Renal cortical epithelial cell (primary cell): ENCODE measurements around the gene TUBE1. TPM values are rescaled to one million over a fixed set of nuclear protein-coding genes. Genes with fewer than 3 reads are reported as not detected.
A peak's percentile ranks its signal among the peaks of the same experiment; 100 is the strongest.
"Not testable (repeated sequence)": the region's sequence is repeated elsewhere in the genome, so short reads cannot be mapped to it uniquely, and the experiment has no call there.

Experiments used
- DNase-seq: peaks from one replicate; pipeline ENCODE4 v3.0.0-alpha.2; 2011; ENCODE audit warnings: low read depth
- total RNA-seq: library from RNA; depleted of rRNA; stranded (reverse); fragments of >200 nt; gene quantifications from 2 replicates; pipeline ENCODE4 v1.2.3, GENCODE V29; 2014

The TUBE1 gene
- 13.5 and 25.4 TPM in 2 replicates for total RNA-seq

DNA sequence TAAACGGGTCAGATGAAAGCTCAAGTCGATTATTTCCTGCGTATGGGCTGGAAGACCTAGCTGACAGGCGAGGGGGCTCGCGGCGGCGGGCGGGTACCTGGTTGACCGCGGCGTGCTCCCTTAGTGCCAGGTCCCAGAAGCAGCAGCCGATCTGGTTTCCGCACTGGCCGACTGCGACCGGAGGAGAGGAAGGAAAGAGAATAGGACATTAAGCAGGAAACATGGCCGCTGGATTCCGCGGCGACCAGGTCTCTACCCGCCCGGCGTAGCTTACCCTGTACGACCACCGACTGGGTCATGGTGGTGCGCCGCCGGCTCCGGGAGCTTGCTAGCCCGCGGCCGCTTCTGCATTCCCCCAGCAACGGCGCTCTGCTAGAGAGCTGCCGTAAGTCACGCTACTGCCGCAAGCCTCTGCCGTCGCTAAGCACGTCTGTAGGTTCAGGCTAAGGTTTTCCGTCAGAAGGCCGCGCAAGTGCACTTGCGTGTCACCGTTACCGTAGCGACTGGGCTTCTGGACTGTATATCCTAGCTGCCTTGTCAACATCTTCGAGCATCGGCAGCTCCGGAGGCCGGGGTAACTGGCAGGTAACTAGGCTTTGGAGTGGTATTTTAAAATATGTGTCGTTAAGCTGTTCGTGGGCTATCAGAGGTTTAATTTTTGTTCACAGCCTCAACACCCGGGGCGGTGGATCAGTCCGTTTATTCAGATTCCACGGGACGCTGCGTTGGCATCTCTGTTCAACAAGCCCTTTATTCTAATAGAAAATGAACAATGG lies at the start of gene TUBE1, which contains the start of gene FAM229B:
TUBE1 (minus strand) TSS at position 347 of the 776 bp plus-strand sequence; CDS start at position 299, 48 bp downstream.
FAM229B (plus strand) TSS at position 456 of the 776 bp plus-strand sequence. CDS start 11,693 bp downstream, outside the sequence.
- DNase-seq: peak; percentile 97

- no peak for DNase-seq
Observed at GRCh38 chr6:112130878-112131277, 43.6 kb upstream of the TUBE1 start.

DNA sequence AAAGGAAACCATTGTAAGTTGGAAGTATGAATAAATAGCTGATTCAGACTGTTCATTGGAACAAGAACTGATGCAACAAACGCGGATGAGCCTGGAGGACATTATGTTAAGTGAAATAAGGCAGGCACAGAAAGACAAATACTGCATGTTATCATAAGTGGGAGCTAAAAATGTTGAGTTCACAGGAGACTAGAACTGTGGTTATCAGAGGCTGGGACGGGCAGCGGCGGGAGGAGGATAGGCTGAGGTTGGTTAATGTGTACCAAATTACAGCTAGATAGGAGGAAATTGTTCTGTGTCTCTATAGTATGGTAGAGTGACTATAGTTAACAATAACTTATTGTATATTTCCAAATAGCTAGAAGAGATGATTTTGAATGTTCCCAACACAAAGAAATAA lies 40.9 kb upstream of the TUBE1 start:
- DNase-seq: no peak

DNA sequence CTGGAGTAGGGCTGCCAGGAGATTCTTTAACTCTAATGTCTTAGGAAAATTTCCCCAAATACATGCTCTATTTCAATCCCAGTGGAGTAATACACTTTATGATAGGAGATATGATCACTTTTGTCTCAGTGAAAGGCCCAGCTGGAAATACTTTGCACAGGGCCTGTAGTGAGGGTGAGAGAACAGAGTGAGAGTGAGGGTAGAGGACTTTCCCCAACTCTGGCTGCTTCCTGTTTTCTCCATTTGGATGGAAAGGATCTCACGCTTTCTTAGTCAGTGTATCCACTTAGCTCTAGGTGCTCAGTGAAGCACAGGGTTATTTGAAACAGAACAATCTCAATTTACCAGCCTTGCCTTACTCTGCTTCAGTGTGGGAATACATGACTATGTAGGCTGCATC lies 36.7 kb upstream of the TUBE1 start:
- no peak for DNase-seq

DNA sequence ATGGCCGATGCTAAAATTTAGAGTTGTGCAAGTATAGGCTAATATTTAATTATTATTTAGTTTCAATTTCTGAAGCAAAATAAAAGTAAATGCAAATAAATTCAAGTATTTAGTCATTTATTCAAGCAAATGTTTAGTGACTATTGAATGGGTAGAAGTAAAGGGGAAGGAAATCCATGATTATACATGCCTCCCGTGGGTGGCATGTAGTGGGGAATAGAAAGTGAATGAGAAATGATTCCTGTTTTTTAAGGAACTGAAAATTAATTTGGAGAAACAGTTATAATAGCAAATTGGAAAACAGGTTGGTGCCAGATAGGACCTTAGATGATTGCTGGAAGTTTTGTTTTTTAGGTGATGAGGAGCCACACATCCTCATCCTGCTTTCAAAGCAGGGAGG lies 35.5 kb upstream of the TUBE1 start:
- DNase-seq: no peak

DNA sequence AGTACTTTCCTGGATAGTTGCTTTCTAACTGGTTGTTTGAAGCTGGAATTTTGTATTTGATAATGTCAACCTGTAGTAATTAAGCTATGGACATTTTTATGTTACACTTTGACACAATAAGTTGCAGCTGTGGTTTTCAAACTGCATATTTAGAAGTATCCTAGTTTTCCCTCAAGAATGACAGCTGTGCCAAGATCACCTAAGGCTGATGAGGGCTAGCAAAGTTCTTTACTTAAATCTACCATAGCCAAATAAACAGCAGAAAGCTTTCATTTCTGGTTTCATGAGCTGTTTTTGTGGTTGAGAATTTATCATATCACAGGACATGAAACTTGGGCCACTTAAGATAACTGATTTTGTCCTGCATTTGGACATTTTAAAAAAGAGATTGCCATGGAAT lies 30.8 kb upstream of the TUBE1 start:
- no peak for DNase-seq

GRCh38 chr6:112117554-112117953 lies 30.3 kb upstream of the TUBE1 start:
- peak; percentile 72 for DNase-seq

DNA sequence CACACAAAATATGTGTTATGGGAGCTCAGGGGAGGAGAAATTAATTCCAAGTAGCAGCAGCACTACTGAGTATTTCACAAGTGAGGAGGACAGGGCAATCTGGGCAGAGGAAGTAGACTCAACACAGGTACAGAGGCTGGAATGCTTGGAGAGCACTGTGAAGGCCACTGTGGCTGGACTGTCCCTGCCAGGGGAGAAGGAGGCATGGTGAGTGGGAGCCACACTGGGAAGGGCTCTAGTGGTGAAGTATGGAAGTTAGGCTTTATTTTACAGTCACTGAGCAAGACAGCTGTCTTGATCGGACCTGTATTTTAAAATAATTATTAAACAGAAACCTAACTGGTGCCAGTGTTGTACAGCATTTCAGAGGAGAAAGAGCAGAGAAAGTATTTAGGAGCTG lies 28.9 kb upstream of the TUBE1 start:
- DNase-seq: peak; percentile 1

GRCh38 chr6:112114577-112115223 lies 27.4 kb upstream of the TUBE1 start:
- no peak for DNase-seq

DNA sequence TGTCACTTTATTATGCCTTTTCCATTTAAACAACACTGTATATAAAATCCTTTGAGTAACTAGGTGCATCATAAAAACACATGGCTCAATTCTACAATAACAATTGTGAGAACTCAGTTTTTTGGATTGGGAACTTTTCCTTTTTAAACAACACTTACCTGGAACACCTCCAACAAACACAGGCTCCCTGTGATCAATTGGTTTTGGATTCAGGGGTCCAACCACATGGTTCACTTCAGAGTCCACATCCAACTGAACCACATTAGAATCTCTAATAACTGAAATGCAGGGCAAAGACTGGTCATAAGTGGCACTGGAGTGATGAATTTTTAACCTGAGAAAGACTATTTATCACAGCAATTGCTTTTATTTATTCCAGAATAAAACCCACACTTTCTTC lies 26.6 kb upstream of the TUBE1 start:
- DNase-seq: no peak

DNA sequence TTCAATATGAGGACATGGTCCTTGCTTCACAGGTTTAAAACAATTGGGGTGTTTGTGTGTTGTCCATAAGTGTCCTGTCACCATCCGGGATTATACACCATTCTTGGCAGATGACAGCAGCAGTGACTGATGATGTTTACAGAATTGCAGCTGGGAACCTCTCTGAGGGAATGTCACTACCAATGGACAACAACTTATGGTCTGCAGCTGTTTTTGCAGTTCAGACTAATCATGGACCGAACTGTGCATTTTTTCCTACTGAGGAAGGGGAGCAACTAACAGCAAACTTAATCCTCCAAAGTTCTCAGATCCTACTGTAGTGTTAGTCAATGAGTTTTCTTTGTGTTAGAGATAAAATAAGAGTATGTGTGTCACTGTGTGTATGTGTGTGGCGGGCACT lies 26.1 kb upstream of the TUBE1 start:
- DNase-seq: no peak

DNA sequence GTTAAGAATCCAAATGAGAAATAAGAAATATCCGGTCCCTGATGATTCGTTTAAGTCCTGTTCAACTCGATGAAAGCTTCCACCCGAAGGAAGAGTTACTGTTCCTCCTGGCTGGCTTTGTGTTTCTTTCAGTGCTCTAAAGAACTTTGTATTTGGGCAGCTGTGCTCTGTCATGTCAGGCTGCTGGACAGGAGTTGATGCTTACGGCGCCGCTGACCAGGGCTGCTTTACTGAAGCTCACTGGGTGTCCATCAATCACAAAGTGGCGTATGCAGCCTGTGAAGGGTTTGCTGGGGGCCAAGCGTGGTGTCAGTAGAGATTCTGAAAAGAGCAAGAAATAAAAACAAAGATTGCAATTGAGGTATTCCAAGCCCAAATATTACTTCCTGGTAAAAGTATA lies 22.0 kb upstream of the TUBE1 start:
- DNase-seq: no peak

DNA sequence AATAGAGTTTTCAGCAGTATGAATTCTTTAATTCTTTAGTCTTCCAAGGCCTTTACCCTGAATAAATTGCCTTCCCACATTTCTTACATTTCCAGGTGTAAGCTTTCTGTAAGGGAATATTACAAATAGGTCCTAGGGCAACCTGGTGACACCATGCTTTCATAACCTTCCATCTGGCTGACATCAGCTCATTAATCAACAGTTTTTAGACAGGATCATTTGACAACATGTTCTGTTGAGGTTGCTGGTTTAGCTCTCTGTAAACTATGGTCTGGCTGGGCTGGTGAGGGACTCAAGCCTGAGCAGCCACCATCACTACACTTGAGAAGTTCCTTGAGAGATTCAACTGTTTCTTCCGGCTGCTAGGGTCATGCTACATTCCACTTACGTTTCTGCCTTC lies 19.3 kb upstream of the TUBE1 start:
- no peak for DNase-seq

DNA sequence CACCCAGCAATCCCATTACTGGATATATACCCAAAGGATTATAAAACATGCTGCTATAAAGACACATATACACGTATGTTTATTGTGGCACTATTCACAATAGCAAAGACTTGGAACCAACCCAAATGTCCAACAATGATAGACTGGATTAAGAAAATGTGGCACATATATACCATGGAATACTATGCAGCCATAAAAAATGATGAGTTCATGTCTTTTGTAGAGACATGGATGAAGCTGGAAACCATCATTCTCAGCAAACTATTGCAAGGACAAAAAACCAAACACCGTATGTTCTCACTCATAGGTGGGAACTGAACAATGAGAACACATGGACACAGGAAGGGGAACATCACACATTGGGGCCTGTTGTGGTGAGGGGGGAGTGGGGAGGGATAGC lies 18.7 kb upstream of the TUBE1 start:
- not testable (repeated sequence) for DNase-seq

DNA sequence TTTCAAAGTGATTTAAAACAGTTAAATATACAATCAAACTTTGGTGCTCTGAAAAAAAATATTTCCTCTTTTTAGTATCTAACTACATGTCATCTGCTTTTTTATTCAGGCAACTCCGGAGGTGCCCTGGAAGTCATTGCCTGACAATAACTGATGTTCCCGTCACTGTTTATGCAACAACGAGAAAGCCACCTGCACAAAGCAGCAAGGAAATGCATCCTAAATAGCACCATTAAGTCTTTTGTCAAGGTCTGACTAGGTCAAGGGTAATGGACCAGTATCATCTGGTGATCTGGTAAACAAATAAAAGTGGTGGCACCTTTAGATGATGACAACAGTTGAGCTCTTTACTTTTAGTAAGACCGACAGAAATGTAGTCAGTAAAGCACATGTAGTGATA lies 13.3 kb upstream of the TUBE1 start:
- no peak for DNase-seq

DNA sequence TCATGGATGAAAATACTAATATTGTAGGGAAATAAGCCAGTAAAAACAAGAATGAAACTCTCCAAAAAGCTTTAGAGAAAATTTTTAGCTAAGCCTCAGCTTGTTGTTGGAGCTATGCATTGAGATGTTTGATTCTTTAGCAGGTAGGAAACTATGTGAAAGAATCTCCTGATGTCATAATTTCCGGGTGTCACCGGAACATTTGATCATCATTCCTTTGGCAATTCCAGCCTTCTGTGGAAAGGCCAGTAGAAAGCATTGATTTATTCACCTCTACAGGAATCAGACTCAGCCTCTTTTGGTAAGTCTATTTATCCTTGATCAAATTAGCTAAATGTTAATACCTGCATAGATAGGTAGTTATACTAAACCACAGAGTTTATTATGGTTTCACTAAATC lies 9.6 kb upstream of the TUBE1 start:
- no peak for DNase-seq

DNA sequence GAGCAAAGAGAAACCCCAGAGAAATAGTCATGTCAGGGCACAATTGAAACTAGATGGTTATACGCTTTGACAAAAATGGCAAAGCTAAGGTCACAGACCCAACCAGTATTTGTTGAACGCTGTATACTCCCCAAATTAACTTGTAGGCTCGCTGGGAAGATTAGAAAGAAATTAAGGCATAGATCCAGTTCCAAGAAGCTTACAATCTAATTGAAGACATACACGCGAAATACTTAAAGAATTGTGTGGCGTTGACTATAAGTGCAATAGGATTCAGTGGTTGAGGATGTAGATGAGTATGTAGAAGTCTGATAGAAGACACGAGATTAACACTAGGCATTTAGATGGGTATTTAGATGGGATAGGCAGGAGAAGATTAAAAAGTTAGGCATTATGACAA lies 634 bp upstream of the TUBE1 start:
- DNase-seq: no peak

GRCh38 chr6:112086744-112087135 lies 542 bp downstream of the TUBE1 start:
- DNase-seq: peak; percentile 69

GRCh38 chr6:112085286-112086065 lies 1.8 kb downstream of the TUBE1 start:
- no peak for DNase-seq

DNA sequence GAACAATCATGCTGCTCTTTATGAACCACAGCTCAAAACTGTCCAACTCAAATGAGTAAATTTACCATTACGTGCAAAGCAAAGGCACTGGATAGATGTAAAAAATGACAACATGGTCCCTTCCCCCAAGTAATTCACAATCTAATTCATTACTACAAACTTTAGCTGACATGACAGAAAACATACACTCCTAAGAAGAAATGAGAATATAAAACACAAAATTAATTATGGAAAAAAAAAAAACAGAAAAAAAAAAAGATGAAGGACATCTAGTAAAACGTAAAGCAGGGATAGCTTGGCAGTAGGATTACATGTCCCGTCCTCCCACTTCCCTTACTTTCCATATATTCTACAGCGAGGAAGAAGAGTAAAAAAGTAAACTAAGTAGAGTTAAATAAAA lies 5.7 kb downstream of the TUBE1 start:
- DNase-seq: no peak

GRCh38 chr6:112066606-112067005 lies 20.7 kb downstream of the TUBE1 start:
- no peak for DNase-seq

DNA sequence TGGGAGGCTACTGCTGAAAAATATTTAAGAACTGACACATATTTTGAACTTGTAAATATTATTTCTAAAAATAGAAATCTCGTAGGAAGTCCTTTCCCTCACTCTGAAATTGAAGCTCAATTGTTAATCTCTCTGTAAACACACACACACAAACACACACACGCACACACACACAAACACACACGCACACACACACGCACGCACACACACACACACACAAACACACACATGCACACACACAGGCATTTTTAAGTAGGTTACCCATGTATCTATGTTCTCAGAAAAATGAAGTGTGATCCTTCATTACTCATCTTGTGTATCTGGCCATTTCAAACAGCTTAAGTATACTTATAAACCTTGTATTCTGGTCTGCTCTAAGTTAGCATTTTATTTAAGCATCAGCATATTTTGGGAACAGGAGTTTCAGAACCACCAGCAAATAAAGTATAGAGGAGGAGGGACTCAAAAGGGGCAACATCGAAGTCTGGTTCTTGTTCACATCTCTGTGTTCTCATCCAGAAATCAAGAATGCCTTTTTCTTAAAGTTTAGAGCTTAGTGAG lies 21.8 kb downstream of the TUBE1 start:
- no peak for DNase-seq
